RWPE2 (cell line): Measurements from ENCODE around the gene HBS1L.
A peak's percentile ranks its signal among the peaks of the same experiment; 100 is the strongest.

Source experiments
- ATAC-seq: fragments of 200-7000 bp; cut with Tn5 transposase; 3 replicates; pipeline ENCODE4 v1.9.1; 2021; ENCODE audit warnings: low read depth
- DNase-seq: peaks from one replicate; pipeline ENCODE4 v3.0.0-alpha.2; 2020; ENCODE audit warnings: low spot score
- H3K27ac ChIP-seq: fragments of 450-650 bp; 2 replicates; pipeline ENCODE4 v1.5.1; 2017; ENCODE audit warnings: mild to moderate bottlenecking; ENCODE audit not compliant: poor library complexity, severe bottlenecking
- H3K27me3 ChIP-seq: fragments of 250-450 bp; sonication (Bioruptor Pico); 2 replicates; pipeline ENCODE4 v1.5.1; 2021; ENCODE audit warnings: mild to moderate bottlenecking, moderate library complexity; ENCODE audit not compliant: insufficient read depth, poor library complexity, severe bottlenecking
- H3K36me3 ChIP-seq: fragments of 250-450 bp; sonication (Bioruptor Pico); 2 replicates; pipeline ENCODE4 v1.5.1; 2020; ENCODE audit warnings: low read depth, mild to moderate bottlenecking, moderate library complexity
- H3K4me1 ChIP-seq: fragments of 250-450 bp; sonication (Bioruptor Pico); 2 replicates; pipeline ENCODE4 v1.5.1; 2021; ENCODE audit warnings: mild to moderate bottlenecking, moderate library complexity; ENCODE audit not compliant: insufficient read depth, poor library complexity, severe bottlenecking
- H3K4me3 ChIP-seq: fragments of 250-450 bp; sonication (Bioruptor Pico); 2 replicates; pipeline ENCODE4 v1.5.1; 2021; ENCODE audit warnings: mild to moderate bottlenecking, moderate library complexity; ENCODE audit not compliant: severe bottlenecking
- H3K9me3 ChIP-seq: fragments of 250-450 bp; sonication (Bioruptor Pico); 2 replicates; pipeline ENCODE4 v1.5.1; 2021; ENCODE audit warnings: mild to moderate bottlenecking, moderate library complexity; ENCODE audit not compliant: severe bottlenecking
- TF ChIP-seq, protein P1 (sequence below): fragments of 450-650 bp; IDR thresholded peaks from one replicate; pipeline ENCODE4 v1.5.1; 2017; ENCODE audit warnings: mild to moderate bottlenecking, moderate library complexity; ENCODE audit not compliant: poor library complexity, severe bottlenecking

HBS1L gene

GRCh38 chr6:134945045-134945444 is 109.6 kb downstream of the HBS1L start:
- TF ChIP-seq, protein P1, sequence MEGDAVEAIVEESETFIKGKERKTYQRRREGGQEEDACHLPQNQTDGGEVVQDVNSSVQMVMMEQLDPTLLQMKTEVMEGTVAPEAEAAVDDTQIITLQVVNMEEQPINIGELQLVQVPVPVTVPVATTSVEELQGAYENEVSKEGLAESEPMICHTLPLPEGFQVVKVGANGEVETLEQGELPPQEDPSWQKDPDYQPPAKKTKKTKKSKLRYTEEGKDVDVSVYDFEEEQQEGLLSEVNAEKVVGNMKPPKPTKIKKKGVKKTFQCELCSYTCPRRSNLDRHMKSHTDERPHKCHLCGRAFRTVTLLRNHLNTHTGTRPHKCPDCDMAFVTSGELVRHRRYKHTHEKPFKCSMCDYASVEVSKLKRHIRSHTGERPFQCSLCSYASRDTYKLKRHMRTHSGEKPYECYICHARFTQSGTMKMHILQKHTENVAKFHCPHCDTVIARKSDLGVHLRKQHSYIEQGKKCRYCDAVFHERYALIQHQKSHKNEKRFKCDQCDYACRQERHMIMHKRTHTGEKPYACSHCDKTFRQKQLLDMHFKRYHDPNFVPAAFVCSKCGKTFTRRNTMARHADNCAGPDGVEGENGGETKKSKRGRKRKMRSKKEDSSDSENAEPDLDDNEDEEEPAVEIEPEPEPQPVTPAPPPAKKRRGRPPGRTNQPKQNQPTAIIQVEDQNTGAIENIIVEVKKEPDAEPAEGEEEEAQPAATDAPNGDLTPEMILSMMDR, result no peak
- no peaks in the 10 kb centered on the region for H3K9me3 ChIP-seq
- no peak overlapping the region for H3K27ac ChIP-seq
- no peaks in the 10 kb centered on the region for H3K36me3 ChIP-seq
- ATAC-seq (no peak), DNase-seq (no peak)
- H3K4me1 ChIP-seq, result no peaks in the 10 kb centered on the region
- no peak overlapping the region for H3K4me3 ChIP-seq
- H3K27me3 ChIP-seq, result no peaks in the 10 kb centered on the region

DNA sequence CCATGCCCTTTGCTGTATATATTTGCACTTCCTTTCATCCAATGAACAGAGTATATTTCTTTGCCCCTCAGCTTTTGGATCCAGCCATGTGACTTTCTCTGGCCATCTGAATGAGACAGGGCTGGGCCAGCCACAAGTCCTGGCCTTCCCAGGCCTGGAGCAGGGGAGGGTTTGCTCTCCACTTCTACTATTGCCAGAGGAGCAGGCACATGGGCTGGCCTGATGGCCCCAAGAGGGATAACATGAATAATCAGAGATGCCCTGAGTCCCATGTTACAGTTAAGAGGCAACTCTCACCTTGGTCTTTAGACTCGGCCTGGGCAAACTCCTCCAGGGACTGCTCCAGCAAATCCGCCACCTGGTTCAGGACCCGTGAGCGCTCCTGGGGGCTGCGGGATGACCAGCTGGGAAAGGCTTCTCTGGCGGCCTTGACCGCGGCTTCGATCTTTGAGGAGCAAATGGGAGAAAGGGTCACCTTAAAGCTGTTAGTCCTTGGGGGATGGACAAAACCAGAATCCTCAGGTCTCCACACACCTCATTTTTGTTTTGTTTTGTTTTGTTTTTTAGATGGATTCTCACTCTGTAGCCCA is 111.0 kb downstream of the HBS1L start:
- H3K4me3 ChIP-seq, result no peak overlapping the region
- DNase-seq (no peak), ATAC-seq (no peak)
- no peaks in the 10 kb centered on the region for H3K27me3 ChIP-seq
- no peaks in the 10 kb centered on the region for H3K4me1 ChIP-seq
- no peak overlapping the region for H3K27ac ChIP-seq
- H3K9me3 ChIP-seq, result no peaks in the 10 kb centered on the region
- H3K36me3 ChIP-seq, result no peaks in the 10 kb centered on the region
- TF ChIP-seq, protein P1, result no peak

GRCh38 chr6:134938896-134939295 is 115.7 kb downstream of the HBS1L start:
- H3K4me3 ChIP-seq, result no peak overlapping the region
- ATAC-seq, result no peak
- no peak overlapping the region for H3K27ac ChIP-seq
- no peaks in the 10 kb centered on the region for H3K36me3 ChIP-seq
- peaks cover 18% of the 10 kb centered on the region for H3K4me1 ChIP-seq
- DNase-seq, result no peak
- H3K27me3 ChIP-seq, result no peaks in the 10 kb centered on the region
- TF ChIP-seq, protein P1, result no peak
- no peaks in the 10 kb centered on the region for H3K9me3 ChIP-seq

DNA sequence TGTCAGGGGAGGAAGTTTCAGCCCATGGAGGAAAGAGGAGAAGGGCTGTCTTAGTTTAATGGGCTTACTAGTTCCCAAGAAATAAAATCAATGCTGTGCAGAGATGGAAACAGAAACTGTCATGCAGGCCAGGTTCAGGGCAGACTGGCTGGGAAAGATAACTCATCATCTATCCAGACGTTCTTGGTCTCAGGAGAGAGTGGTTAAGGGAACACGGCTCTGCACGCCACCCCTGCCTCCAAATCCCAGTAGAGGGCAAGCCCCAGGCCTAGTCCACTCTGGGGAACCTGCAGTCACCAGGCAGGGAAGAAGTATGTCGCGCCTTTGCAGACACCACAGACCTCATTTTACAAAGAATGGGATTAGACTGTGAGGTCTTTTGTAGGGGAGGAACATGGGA is 117.2 kb downstream of the HBS1L start:
- Histone ChIP-seq H3K4me1 (peaks cover 18% of the 10 kb centered on the region), H3K4me3 (no peak overlapping the region), H3K9me3 (no peaks in the 10 kb centered on the region), H3K27me3 (no peaks in the 10 kb centered on the region), H3K27ac (peak overlapping the region; percentile 57), H3K36me3 (no peaks in the 10 kb centered on the region)
- ATAC-seq, result no peak
- DNase-seq, result no peak
- TF ChIP-seq, protein P1, result no peak

GRCh38 chr6:134936931-134937330 is 117.7 kb downstream of the HBS1L start:
- no peaks in the 10 kb centered on the region for H3K9me3 ChIP-seq
- no peaks in the 10 kb centered on the region for H3K27me3 ChIP-seq
- H3K36me3 ChIP-seq, result no peaks in the 10 kb centered on the region
- DNase-seq (no peak), ATAC-seq (peak; percentile 64; the same call in 2 of the 3 replicates)
- TF ChIP-seq, protein P1, result no peak
- peaks cover 18% of the 10 kb centered on the region for H3K4me1 ChIP-seq
- H3K27ac ChIP-seq, result peak overlapping the region; percentile 57
- no peak overlapping the region for H3K4me3 ChIP-seq
